ENCODE measurements around the gene IL1RAPL1. TPM values are rescaled to one million over a fixed set of nuclear protein-coding genes. Genes with fewer than 3 reads are reported as not detected.

Gene IL1RAPL1
- 0.12 TPM in 1 of 2 replicates, not detected in the other for total RNA-seq (2022)
- percentile 12 among the genes with signal in this experiment for Bru-seq, nascent RNA
- BruChase-seq, experiment 1, labeled RNA remaining after a 6-hour chase, result percentile 10 among the genes with signal in this experiment
- percentile 9 among the genes with signal in this experiment for BruChase-seq, experiment 2, labeled RNA remaining after a 2-hour chase
- long read RNA-seq, partial matches to known transcripts, result 0 of 1 reads
- long read RNA-seq, other reads (novel, unspliced or antisense), result 1 of 1 reads

DNA sequence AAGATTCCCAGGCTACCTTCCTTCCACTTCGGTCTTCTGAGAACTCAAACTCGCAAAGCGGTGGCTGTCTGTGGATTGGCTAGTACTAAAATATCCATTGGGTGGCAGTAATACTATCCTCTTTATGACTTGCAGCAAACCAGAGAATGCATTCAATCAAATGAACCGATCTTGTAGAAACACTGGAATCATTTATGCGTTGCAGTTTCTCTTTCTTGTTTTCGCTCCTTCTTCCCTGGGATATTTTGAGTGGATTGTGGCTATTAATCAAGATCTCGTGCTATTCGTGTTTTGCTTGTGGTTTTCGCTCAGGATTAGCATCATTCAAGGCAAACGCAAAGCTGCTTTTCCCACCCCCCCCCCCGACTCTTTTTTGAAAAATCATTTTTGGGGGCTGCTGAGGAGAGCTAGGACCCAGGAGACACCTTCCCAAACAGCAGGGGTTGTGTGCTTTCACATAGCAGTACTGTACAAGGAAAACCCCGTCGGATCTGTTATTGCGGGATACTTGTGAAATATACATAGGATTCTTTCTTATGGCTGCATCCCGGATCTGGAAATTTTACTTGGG is at the start of gene IL1RAPL1:
Gene IL1RAPL1, plus strand, starts transcription at position 466 of the 571 bp plus-strand sequence.
- BruUV-seq (replicated peaks), result no TSS peak
- DNase-seq, result peak; percentile 3
- TF ChIP-seq, protein P1, sequence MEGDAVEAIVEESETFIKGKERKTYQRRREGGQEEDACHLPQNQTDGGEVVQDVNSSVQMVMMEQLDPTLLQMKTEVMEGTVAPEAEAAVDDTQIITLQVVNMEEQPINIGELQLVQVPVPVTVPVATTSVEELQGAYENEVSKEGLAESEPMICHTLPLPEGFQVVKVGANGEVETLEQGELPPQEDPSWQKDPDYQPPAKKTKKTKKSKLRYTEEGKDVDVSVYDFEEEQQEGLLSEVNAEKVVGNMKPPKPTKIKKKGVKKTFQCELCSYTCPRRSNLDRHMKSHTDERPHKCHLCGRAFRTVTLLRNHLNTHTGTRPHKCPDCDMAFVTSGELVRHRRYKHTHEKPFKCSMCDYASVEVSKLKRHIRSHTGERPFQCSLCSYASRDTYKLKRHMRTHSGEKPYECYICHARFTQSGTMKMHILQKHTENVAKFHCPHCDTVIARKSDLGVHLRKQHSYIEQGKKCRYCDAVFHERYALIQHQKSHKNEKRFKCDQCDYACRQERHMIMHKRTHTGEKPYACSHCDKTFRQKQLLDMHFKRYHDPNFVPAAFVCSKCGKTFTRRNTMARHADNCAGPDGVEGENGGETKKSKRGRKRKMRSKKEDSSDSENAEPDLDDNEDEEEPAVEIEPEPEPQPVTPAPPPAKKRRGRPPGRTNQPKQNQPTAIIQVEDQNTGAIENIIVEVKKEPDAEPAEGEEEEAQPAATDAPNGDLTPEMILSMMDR (IDR thresholded peaks at IDR 0.05; ENCODE audit: unreplicated experiment), result no peak
- H3K36me3 Mint-ChIP-seq (ENCODE audit: insufficient read depth, unreplicated experiment), result no peaks in the 10 kb centered on the region
- H3K4me1 Mint-ChIP-seq (ENCODE audit: low read depth, unreplicated experiment), result no peaks in the 10 kb centered on the region
- intact Hi-C loops (cut with micrococcal nuclease; ENCODE audit: unreplicated experiment), result no loop called here
- CTCF ChIA-PET, result no interaction called here
- H3K27me3 Mint-ChIP-seq (ENCODE audit: unreplicated experiment), result no peaks in the 10 kb centered on the region
- H3K4me3 Mint-ChIP-seq (ENCODE audit: low read depth, unreplicated experiment), result no peak within 1 kb of the TSS
- no peaks in the 10 kb centered on the region for H3K9me3 Mint-ChIP-seq (ENCODE audit: low read depth, unreplicated experiment)
- no peak within 1 kb of the TSS for H3K27ac Mint-ChIP-seq (ENCODE audit: unreplicated experiment)

DNA sequence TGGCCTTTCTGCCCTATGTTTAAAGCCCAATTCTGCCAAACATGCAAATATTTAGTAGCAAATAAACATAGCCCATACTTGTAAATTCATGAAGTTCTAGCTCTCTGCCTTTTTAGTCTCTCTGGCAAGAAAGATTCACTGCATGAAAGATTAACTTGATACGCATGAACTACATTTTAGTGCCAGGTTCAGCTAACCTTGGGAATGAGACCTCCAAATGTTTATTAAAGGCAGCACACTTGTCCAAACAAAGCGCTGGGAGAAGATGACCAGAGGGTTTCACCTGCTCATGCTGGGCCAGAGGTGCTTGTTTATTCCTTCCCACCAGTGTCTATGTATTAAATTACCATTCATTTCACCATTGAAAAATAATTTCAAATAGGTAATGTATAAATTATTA is 44.5 kb upstream of the IL1RAPL1 start:
- H3K27ac Mint-ChIP-seq (ENCODE audit: unreplicated experiment), result no peak overlapping the region
- no peak for DNase-seq
- TF ChIP-seq, protein P1 (IDR thresholded peaks at IDR 0.05; ENCODE audit: unreplicated experiment), result no peak
- BruUV-seq (replicated peaks), result no TSS peak
- H3K4me3 Mint-ChIP-seq (ENCODE audit: low read depth, unreplicated experiment), result no peak overlapping the region
- H3K27me3 Mint-ChIP-seq (ENCODE audit: unreplicated experiment), result no peaks in the 10 kb centered on the region
- H3K9me3 Mint-ChIP-seq (ENCODE audit: low read depth, unreplicated experiment), result no peaks in the 10 kb centered on the region
- intact Hi-C loops (cut with micrococcal nuclease; ENCODE audit: unreplicated experiment), result no loop called here
- CTCF ChIA-PET, result no interaction called here
- no peaks in the 10 kb centered on the region for H3K4me1 Mint-ChIP-seq (ENCODE audit: low read depth, unreplicated experiment)
- no peaks in the 10 kb centered on the region for H3K36me3 Mint-ChIP-seq (ENCODE audit: insufficient read depth, unreplicated experiment)

DNA sequence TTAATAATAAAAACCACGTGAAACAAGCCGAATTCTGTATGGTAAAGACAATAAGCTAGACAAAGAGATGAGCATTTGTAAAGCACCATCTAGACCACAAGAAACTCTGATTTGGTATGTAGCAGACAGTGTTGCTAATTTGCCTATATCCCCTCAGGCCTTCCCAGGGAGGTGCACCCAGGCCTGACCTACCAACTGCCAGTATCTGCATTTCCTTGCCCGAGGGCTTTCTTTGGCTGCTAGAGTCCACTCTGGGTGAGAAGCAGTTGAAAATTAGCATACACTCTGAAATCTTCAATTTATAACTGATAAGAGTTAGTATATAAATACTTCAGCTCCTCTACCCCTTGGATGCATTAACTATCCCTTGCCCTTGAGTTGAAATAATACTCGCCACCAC is 37.4 kb upstream of the IL1RAPL1 start:
- CTCF ChIA-PET, result no interaction called here
- intact Hi-C loops (cut with micrococcal nuclease; ENCODE audit: unreplicated experiment), result no loop called here
- Mint-ChIP-seq H3K4me1 (ENCODE audit: low read depth, unreplicated experiment) (peaks cover 8% of the 10 kb centered on the region), H3K9me3 (ENCODE audit: low read depth, unreplicated experiment) (peaks cover 7% of the 10 kb centered on the region), H3K27me3 (ENCODE audit: unreplicated experiment) (no peaks in the 10 kb centered on the region), H3K27ac (ENCODE audit: unreplicated experiment) (no peak overlapping the region), H3K4me3 (ENCODE audit: low read depth, unreplicated experiment) (no peak overlapping the region), H3K36me3 (ENCODE audit: insufficient read depth, unreplicated experiment) (no peaks in the 10 kb centered on the region)
- TF ChIP-seq, protein P1 (IDR thresholded peaks at IDR 0.05; ENCODE audit: unreplicated experiment), result no peak
- no TSS peak for BruUV-seq (replicated peaks)
- DNase-seq, result no peak

DNA sequence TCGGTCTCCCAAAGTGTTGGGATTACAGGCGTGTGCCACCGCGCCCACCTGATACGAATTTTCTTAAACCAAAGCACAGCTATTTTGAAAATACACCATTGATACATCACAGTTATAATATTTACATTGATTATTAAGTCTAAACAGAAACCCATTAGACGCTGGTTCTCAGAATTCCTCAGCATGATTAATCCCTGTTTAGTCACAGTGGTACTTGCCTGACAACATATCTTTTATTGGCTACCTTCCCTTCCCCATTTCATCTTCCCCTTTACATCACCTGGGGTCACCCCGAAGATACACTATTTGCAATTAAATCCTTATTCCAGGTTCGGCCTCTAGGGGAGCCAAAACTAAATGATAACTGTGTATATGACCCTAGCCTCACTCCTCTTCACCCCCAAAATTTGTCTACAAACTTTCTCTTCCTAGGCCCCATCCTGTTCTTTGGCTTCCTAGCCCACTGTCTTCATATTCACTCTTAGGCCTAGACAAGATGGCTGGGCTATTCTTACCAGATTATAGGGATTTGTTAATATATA is 36.8 kb upstream of the IL1RAPL1 start:
- Mint-ChIP-seq H3K27me3 (ENCODE audit: unreplicated experiment) (no peaks in the 10 kb centered on the region), H3K36me3 (ENCODE audit: insufficient read depth, unreplicated experiment) (no peaks in the 10 kb centered on the region), H3K27ac (ENCODE audit: unreplicated experiment) (no peak overlapping the region), H3K4me3 (ENCODE audit: low read depth, unreplicated experiment) (no peak overlapping the region), H3K9me3 (ENCODE audit: low read depth, unreplicated experiment) (peaks cover 7% of the 10 kb centered on the region), H3K4me1 (ENCODE audit: low read depth, unreplicated experiment) (peaks cover 8% of the 10 kb centered on the region)
- intact Hi-C loops (cut with micrococcal nuclease; ENCODE audit: unreplicated experiment), result no loop called here
- DNase-seq, result no peak
- CTCF ChIA-PET, result no interaction called here
- TF ChIP-seq, protein P1 (IDR thresholded peaks at IDR 0.05; ENCODE audit: unreplicated experiment), result no peak
- no TSS peak for BruUV-seq (replicated peaks)
